HS-5 (cell line): Measurements from ENCODE around the gene OR6B1.
A peak's percentile ranks its signal among the peaks of the same experiment; 100 is the strongest.

ENCODE experiments used
- DNase-seq: peaks from one replicate; pipeline ENCODE4 v3.0.0-alpha.2; 2012; ENCODE audit warnings: low read depth

Gene OR6B1

GRCh38 chr7:144000020-144000419 lies at the start of gene OR6B1:
TSS of gene OR6B1 (plus strand) at chr7:144000320. CDS start at chr7:144003997, 3,677 bp downstream.
- DNase-seq: no peak

GRCh38 chr7:143953421-143953820 lies 46.7 kb upstream of the OR6B1 start:
- no peak for DNase-seq

GRCh38 chr7:143954135-143954534 lies 46.0 kb upstream of the OR6B1 start:
- no peak for DNase-seq

- DNase-seq: no peak
These were observed 45.6 kb upstream of the OR6B1 start, which contains the start of gene OR2F1 for GRCh38 chr7:143954544-143954943. TSS of gene OR2F1 (plus strand) at chr7:143954844. CDS start at chr7:143959971, 5,127 bp downstream.

- no peak for DNase-seq
These were observed 41.3 kb upstream of the OR6B1 start for GRCh38 chr7:143958781-143959180.

- no peak for DNase-seq
These were observed 39.1 kb upstream of the OR6B1 start for GRCh38 chr7:143960813-143961610.

- DNase-seq: no peak
These were observed 34.8 kb upstream of the OR6B1 start for GRCh38 chr7:143965280-143965679.

- DNase-seq: no peak
These were observed 32.7 kb upstream of the OR6B1 start for GRCh38 chr7:143967398-143967797.

- no peak for DNase-seq
These were observed 26.2 kb upstream of the OR6B1 start for GRCh38 chr7:143973870-143974416.

GRCh38 chr7:143974459-143974858 lies 25.7 kb upstream of the OR6B1 start:
- no peak for DNase-seq

GRCh38 chr7:143975617-143976016 lies 24.5 kb upstream of the OR6B1 start:
- DNase-seq: no peak

GRCh38 chr7:143978585-143978984 lies 21.5 kb upstream of the OR6B1 start:
- DNase-seq: no peak

GRCh38 chr7:143979359-143979758 lies 20.8 kb upstream of the OR6B1 start:
- peak; percentile 55 for DNase-seq

GRCh38 chr7:143979998-143980397 lies 20.1 kb upstream of the OR6B1 start:
- no peak for DNase-seq

GRCh38 chr7:143980746-143981510 lies 19.2 kb upstream of the OR6B1 start:
- DNase-seq: no peak

- no peak for DNase-seq
These were observed 16.2 kb upstream of the OR6B1 start for GRCh38 chr7:143983960-143984359.

- no peak for DNase-seq
These were observed 12.6 kb upstream of the OR6B1 start for GRCh38 chr7:143987513-143987912.

GRCh38 chr7:143988976-143989745 lies 11.0 kb upstream of the OR6B1 start:
- DNase-seq: no peak

- no peak for DNase-seq
These were observed 7.5 kb upstream of the OR6B1 start for GRCh38 chr7:143992670-143993069.

GRCh38 chr7:143993924-143994323 lies 6.2 kb upstream of the OR6B1 start:
- no peak for DNase-seq

- DNase-seq: no peak
These were observed 1.4 kb downstream of the OR6B1 start for GRCh38 chr7:144001543-144001942.

- no peak for DNase-seq
These were observed 4.6 kb downstream of the OR6B1 start for GRCh38 chr7:144004703-144005102.
